Subcutaneous abdominal adipose tissue (tissue), 5 donors: ENCODE results near the gene MCAM.
A peak's percentile ranks its signal among the peaks of the same experiment; 100 is the strongest.

Experiments used
- H3K27ac ChIP-seq: one replicate; pipeline ENCODE4 v1.7.0; 2013; ENCODE audit warnings: low read depth, mild to moderate bottlenecking, inconsistent platforms, low read length, moderate library complexity
- H3K27me3 ChIP-seq, 5 donors: one replicate each; pipeline ENCODE4 v1.7.0; 2013; ENCODE audit warnings: low read length in 5 of 5, inconsistent platforms in 1 of 5; ENCODE audit not compliant: control insufficient read depth in 5 of 5, insufficient read depth in 4 of 5
- H3K36me3 ChIP-seq, 5 donors: one replicate each; pipeline ENCODE4 v1.7.0; 2013; ENCODE audit warnings: low read length in 5 of 5; ENCODE audit not compliant: control insufficient read depth in 5 of 5, insufficient read depth in 5 of 5
- H3K4me1 ChIP-seq, 5 donors: one replicate each; pipeline ENCODE4 v1.7.0; 2013; ENCODE audit warnings: low read length in 5 of 5, mild to moderate bottlenecking in 3 of 5, moderate library complexity in 1 of 5; ENCODE audit not compliant: control insufficient read depth in 5 of 5, insufficient read depth in 5 of 5
- H3K4me3 ChIP-seq, 5 donors: one replicate each; pipeline ENCODE4 v1.7.0; 2013; ENCODE audit warnings: low read length in 5 of 5, low read depth in 1 of 5
- H3K9ac ChIP-seq, 5 donors: one replicate each; pipeline ENCODE4 v1.7.0; 2013; ENCODE audit warnings: low read length in 5 of 5, mild to moderate bottlenecking in 4 of 5, moderate library complexity in 3 of 5
- H3K9me3 ChIP-seq, 5 donors: one replicate each; pipeline ENCODE4 v1.7.0; 2013; ENCODE audit warnings: low read length in 5 of 5; ENCODE audit not compliant: control insufficient read depth in 5 of 5
- donor health status: healthy.
- donor health status: healthy.
- donor health status: healthy.
- donor health status: healthy.
- donor health status: healthy.

MCAM gene

GRCh38 chr11:119344291-119345010, 27.5 kb upstream of the MCAM start:
- no peaks in the 10 kb centered on the region for H3K27me3 ChIP-seq
- no peaks in the 10 kb centered on the region for H3K36me3 ChIP-seq
- no peak overlapping the region for H3K4me3 ChIP-seq
- H3K4me1 ChIP-seq, result peaks cover 8 to 51% (median 39%) of the 10 kb centered on the region in 5 donors
- no peak overlapping the region for H3K9ac ChIP-seq
- no peaks in the 10 kb centered on the region for H3K9me3 ChIP-seq
- H3K27ac ChIP-seq, result no peak overlapping the region

GRCh38 chr11:119343726-119344125, 26.8 kb upstream of the MCAM start:
- H3K9me3 ChIP-seq, result no peaks in the 10 kb centered on the region
- peaks cover 8 to 58% (median 46%) of the 10 kb centered on the region in 5 donors for H3K4me1 ChIP-seq
- H3K36me3 ChIP-seq, result no peaks in the 10 kb centered on the region
- peaks cover 0 to 3% (median 0%) of the 10 kb centered on the region in 5 donors for H3K27me3 ChIP-seq
- no peak overlapping the region for H3K27ac ChIP-seq
- no peak overlapping the region for H3K4me3 ChIP-seq
- H3K9ac ChIP-seq, result no peak overlapping the region

- Histone ChIP-seq H3K9me3 (no peaks in the 10 kb centered on the region), H3K27me3 (peaks cover 0 to 3% (median 0%) of the 10 kb centered on the region in 5 donors), H3K4me3 (no peak overlapping the region), H3K27ac (no peak overlapping the region), H3K36me3 (no peaks in the 10 kb centered on the region), H3K4me1 (peaks cover 8 to 68% (median 55%) of the 10 kb centered on the region in 5 donors), H3K9ac (no peak overlapping the region)
These were observed 25.6 kb upstream of the MCAM start for GRCh38 chr11:119342362-119343130.

GRCh38 chr11:119342023-119342300, 25.0 kb upstream of the MCAM start:
- Histone ChIP-seq H3K4me3 (no peak overlapping the region), H3K27me3 (peaks cover 0 to 3% (median 0%) of the 10 kb centered on the region in 5 donors), H3K27ac (no peak overlapping the region), H3K9ac (no peak overlapping the region), H3K36me3 (peaks cover 0 to 4% (median 0%) of the 10 kb centered on the region in 5 donors), H3K4me1 (peaks cover 8 to 63% (median 56%) of the 10 kb centered on the region in 5 donors), H3K9me3 (no peaks in the 10 kb centered on the region)

GRCh38 chr11:119341222-119342022, 24.5 kb upstream of the MCAM start:
- peaks cover 0 to 3% (median 0%) of the 10 kb centered on the region in 5 donors for H3K27me3 ChIP-seq
- peak overlapping the region; percentile 49 to 76 (median 65) for H3K4me3 ChIP-seq
- H3K27ac ChIP-seq, result peak overlapping the region; percentile 87
- peaks cover 8 to 58% (median 50%) of the 10 kb centered on the region in 5 donors for H3K4me1 ChIP-seq
- no peaks in the 10 kb centered on the region for H3K9me3 ChIP-seq
- H3K36me3 ChIP-seq, result peaks cover 0 to 9% (median 3%) of the 10 kb centered on the region in 5 donors
- H3K9ac ChIP-seq, result peak overlapping the region in 4 of 5 donors; percentile 33 to 76 (median 58)

GRCh38 chr11:119340335-119341221, 23.6 kb upstream of the MCAM start, which contains the start of gene C1QTNF5:
C1QTNF5 (minus strand) TSS chr11:119340883; CDS start chr11:119340397, 486 bp downstream.
- Histone ChIP-seq H3K9ac (peak within 1 kb of the TSS in 4 of 5 donors; percentile 64 to 76 (median 67)), H3K27ac (peak within 1 kb of the TSS; percentile 87), H3K4me3 (peak within 1 kb of the TSS; percentile 64 to 76 (median 72)), H3K4me1 (peaks cover 8 to 61% (median 56%) of the 10 kb centered on the region in 5 donors), H3K9me3 (no peaks in the 10 kb centered on the region), H3K27me3 (peaks cover 0 to 3% (median 0%) of the 10 kb centered on the region in 5 donors), H3K36me3 (peaks cover 0 to 14% (median 7%) of the 10 kb centered on the region in 5 donors)

GRCh38 chr11:119339589-119340334, 22.8 kb upstream of the MCAM start:
- H3K4me1 ChIP-seq, result peaks cover 14 to 69% (median 63%) of the 10 kb centered on the region in 5 donors

GRCh38 chr11:119338965-119339588, 22.1 kb upstream of the MCAM start:
- peak overlapping the region; percentile 87 for H3K27ac ChIP-seq
- H3K4me3 ChIP-seq, result peak overlapping the region; percentile 41 to 76 (median 72)
- H3K4me1 ChIP-seq, result peaks cover 10 to 66% (median 59%) of the 10 kb centered on the region in 5 donors
- H3K9ac ChIP-seq, result peak overlapping the region in 4 of 5 donors; percentile 28 to 76 (median 48)
- H3K27me3 ChIP-seq, result peaks cover 0 to 3% (median 0%) of the 10 kb centered on the region in 5 donors
- H3K36me3 ChIP-seq, result peaks cover 0 to 14% (median 7%) of the 10 kb centered on the region in 5 donors
- no peaks in the 10 kb centered on the region for H3K9me3 ChIP-seq

More at GRCh38 chr11:119339589-119340334, 22.8 kb upstream of the MCAM start:
- Histone ChIP-seq H3K36me3 (peaks cover 0 to 14% (median 7%) of the 10 kb centered on the region in 5 donors), H3K4me3 (peak overlapping the region; percentile 41 to 76 (median 72)), H3K9me3 (no peaks in the 10 kb centered on the region), H3K9ac (peak overlapping the region; percentile 28 to 76 (median 66)), H3K27me3 (peaks cover 0 to 3% (median 0%) of the 10 kb centered on the region in 5 donors), H3K27ac (peak overlapping the region; percentile 87)
